Chondrocyte (in vitro differentiated cells): Measurements from ENCODE around the gene F2. TPM values are rescaled to one million over a fixed set of nuclear protein-coding genes. Genes with fewer than 3 reads are reported as not detected.

Source experiments
- DNase-seq: peaks from one replicate; pipeline ENCODE4 v3.0.0; 2021; ENCODE audit warnings: mixed read lengths, low spot score
- H3K27ac Mint-ChIP-seq: one replicate; pipeline ENCODE4 v1.8.0; 2021; ENCODE audit warnings: mild to moderate bottlenecking, moderate library complexity, mixed read lengths; ENCODE audit not compliant: unreplicated experiment
- H3K27me3 Mint-ChIP-seq: 2 replicates; pipeline ENCODE4 v1.8.0; 2021; ENCODE audit warnings: low read depth, mixed read lengths
- H3K36me3 Mint-ChIP-seq: 2 replicates; pipeline ENCODE4 v1.8.0; 2021; ENCODE audit warnings: low read depth, mixed read lengths
- H3K4me1 Mint-ChIP-seq: 2 replicates; pipeline ENCODE4 v1.8.0; 2021; ENCODE audit warnings: low read depth, mild to moderate bottlenecking, mixed read lengths
- H3K4me3 Mint-ChIP-seq: one replicate; pipeline ENCODE4 v1.8.0; 2021; ENCODE audit warnings: mild to moderate bottlenecking, moderate library complexity, mixed read lengths; ENCODE audit not compliant: unreplicated experiment
- H3K9me3 Mint-ChIP-seq: 2 replicates; pipeline ENCODE4 v1.8.0; 2021; ENCODE audit warnings: low read depth, mixed read lengths
- CTCF ChIP-seq: fragments of 200-600 bp; sonication (generic); IDR thresholded peaks from 2 replicates; pipeline ENCODE4 v1.5.0; 2021; ENCODE audit warnings: antibody characterized with exemption, mild to moderate bottlenecking, moderate library complexity
- total RNA-seq: library from RNA; stranded (reverse); gene quantifications from 3 replicates; pipeline ENCODE4 v1.2.1, GENCODE V29; 2021

Gene F2
- total RNA-seq, 1 donor from 2014 or later = 0.25 TPM

DNA sequence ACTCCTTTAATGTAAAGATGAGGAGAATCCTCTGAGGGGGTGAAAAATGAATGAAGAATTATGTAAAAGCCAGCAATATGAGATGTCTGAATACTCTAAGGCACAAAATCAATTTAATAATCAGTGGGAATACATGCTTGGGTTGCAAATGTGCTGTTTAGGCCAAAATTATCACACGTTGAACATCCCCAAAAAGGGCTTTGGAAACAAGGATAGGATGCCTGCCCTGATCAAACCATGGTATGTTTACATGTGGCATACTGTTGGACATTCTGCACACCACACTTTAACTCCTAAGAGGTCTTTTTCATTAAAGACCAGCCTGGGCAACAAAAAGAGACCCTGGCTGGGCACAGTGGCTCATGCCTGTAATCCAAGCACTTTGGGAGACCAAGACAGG, 26.3 kb downstream of the F2 start:
- no peaks in the 10 kb centered on the region for H3K27me3 Mint-ChIP-seq

DNA sequence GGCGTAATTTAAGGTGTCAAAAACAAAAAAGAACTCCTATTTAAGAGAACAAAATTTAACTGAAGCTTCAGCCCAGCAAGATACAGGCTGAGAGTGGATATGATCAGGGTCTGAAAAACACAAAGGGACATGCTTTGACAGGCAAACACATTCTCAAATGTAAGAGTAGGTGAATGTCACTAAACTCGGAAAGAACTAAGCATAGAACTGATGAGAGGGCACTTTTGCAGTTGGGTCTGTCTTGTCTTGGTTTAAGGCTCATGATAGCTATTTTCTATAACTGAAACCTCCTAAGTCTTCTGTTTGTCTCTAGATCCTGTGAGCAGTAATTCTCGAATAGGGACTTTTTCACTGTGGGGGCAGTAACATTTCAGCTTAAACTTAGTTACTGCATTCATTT, 27.0 kb downstream of the F2 start:
- Mint-ChIP-seq H3K27ac (no peak overlapping the region), H3K36me3 (peaks cover 42% of the 10 kb centered on the region), H3K4me3 (no peak overlapping the region), H3K27me3 (no peaks in the 10 kb centered on the region), H3K9me3 (no peaks in the 10 kb centered on the region), H3K4me1 (peaks cover 26% of the 10 kb centered on the region)
- no peak for DNase-seq
- no peak for TF ChIP-seq CTCF

More for the DNA sequence above, 26.3 kb downstream of the F2 start:
- H3K4me1 Mint-ChIP-seq = peaks cover 26% of the 10 kb centered on the region
- DNase-seq = no peak
- no peak for TF ChIP-seq CTCF
- no peak overlapping the region for H3K27ac Mint-ChIP-seq
- no peaks in the 10 kb centered on the region for H3K9me3 Mint-ChIP-seq
- H3K4me3 Mint-ChIP-seq = no peak overlapping the region
- H3K36me3 Mint-ChIP-seq = peaks cover 37% of the 10 kb centered on the region

GRCh38 chr11:46747150-46747549, 28.1 kb downstream of the F2 start:
- peaks cover 18% of the 10 kb centered on the region for H3K4me1 Mint-ChIP-seq
- H3K4me3 Mint-ChIP-seq = no peak overlapping the region
- H3K27ac Mint-ChIP-seq = no peak overlapping the region
- peak; percentile 27 for DNase-seq
- H3K9me3 Mint-ChIP-seq = no peaks in the 10 kb centered on the region
- no peaks in the 10 kb centered on the region for H3K27me3 Mint-ChIP-seq
- no peak for TF ChIP-seq CTCF
- peaks cover 42% of the 10 kb centered on the region for H3K36me3 Mint-ChIP-seq

- no peak for TF ChIP-seq CTCF
- DNase-seq = no peak
- no peaks in the 10 kb centered on the region for H3K27me3 Mint-ChIP-seq
- no peaks in the 10 kb centered on the region for H3K4me1 Mint-ChIP-seq
- H3K9me3 Mint-ChIP-seq = no peaks in the 10 kb centered on the region
- H3K27ac Mint-ChIP-seq = no peak overlapping the region
- H3K4me3 Mint-ChIP-seq = no peak overlapping the region
- peaks cover 50% of the 10 kb centered on the region for H3K36me3 Mint-ChIP-seq
Observed at GRCh38 chr11:46755962-46756361, 36.9 kb downstream of the F2 start.

GRCh38 chr11:46759196-46759595, 40.2 kb downstream of the F2 start:
- DNase-seq = no peak
- no peak for TF ChIP-seq CTCF
- Mint-ChIP-seq H3K27me3 (no peaks in the 10 kb centered on the region), H3K9me3 (no peaks in the 10 kb centered on the region), H3K4me3 (no peak overlapping the region), H3K4me1 (no peaks in the 10 kb centered on the region), H3K36me3 (peaks cover 49% of the 10 kb centered on the region), H3K27ac (no peak overlapping the region)
